Stomach smooth muscle (tissue), 2 donors: Measurements from ENCODE around the gene SLC7A6.

Source experiments
- H3K27ac ChIP-seq: one replicate; pipeline ENCODE4 v1.7.0; 2013; ENCODE audit warnings: mild to moderate bottlenecking, low read length, inconsistent platforms
- H3K27me3 ChIP-seq, 2 donors: one replicate each; pipeline ENCODE4 v1.7.0; 2013; ENCODE audit warnings: low read length in 2 of 2; ENCODE audit not compliant: insufficient read depth in 2 of 2, control insufficient read depth in 1 of 2
- H3K36me3 ChIP-seq, 2 donors: one replicate each; pipeline ENCODE4 v1.7.0; 2013; ENCODE audit warnings: low read length in 2 of 2; ENCODE audit not compliant: control insufficient read depth in 2 of 2, insufficient read depth in 2 of 2
- H3K4me1 ChIP-seq: one replicate; pipeline ENCODE4 v1.7.0; 2013; ENCODE audit warnings: low read length; ENCODE audit not compliant: control insufficient read depth, insufficient read depth
- H3K4me3 ChIP-seq, 2 donors: one replicate each; pipeline ENCODE4 v1.7.0; 2013; ENCODE audit warnings: low read length in 2 of 2
- H3K9ac ChIP-seq, 2 donors: one replicate each; pipeline ENCODE4 v1.7.0; 2013; ENCODE audit warnings: low read length in 2 of 2, mild to moderate bottlenecking in 1 of 2
- H3K9me3 ChIP-seq, 2 donors: one replicate each; pipeline ENCODE4 v1.7.0; 2013; ENCODE audit warnings: low read length in 2 of 2; ENCODE audit not compliant: control insufficient read depth in 2 of 2
- donor health status: healthy.
- donor health status: Pancreatic carcinoma.

SLC7A6 gene

GRCh38 chr16:68332411-68333121, 68.2 kb downstream of the SLC7A6 start:
- H3K27ac ChIP-seq: no peak overlapping the region

GRCh38 chr16:68335175-68335574, 70.8 kb downstream of the SLC7A6 start:
- Histone ChIP-seq H3K4me3 (no peak overlapping the region), H3K9me3 (no peaks in the 10 kb centered on the region), H3K27me3 (no peaks in the 10 kb centered on the region), H3K4me1 (no peaks in the 10 kb centered on the region), H3K27ac (no peak overlapping the region), H3K36me3 (peaks cover 22 to 32% of the 10 kb centered on the region in 2 donors), H3K9ac (no peak overlapping the region)

More at GRCh38 chr16:68332411-68333121, 68.2 kb downstream of the SLC7A6 start:
- Histone ChIP-seq H3K4me3 (no peak overlapping the region), H3K27me3 (no peaks in the 10 kb centered on the region), H3K36me3 (peaks cover 6 to 10% of the 10 kb centered on the region in 2 donors), H3K9me3 (no peaks in the 10 kb centered on the region), H3K4me1 (no peaks in the 10 kb centered on the region), H3K9ac (peak overlapping the region in 1 of 2 donors; percentile 29)

- no peak overlapping the region for H3K9ac ChIP-seq
- no peaks in the 10 kb centered on the region for H3K27me3 ChIP-seq
- no peaks in the 10 kb centered on the region for H3K9me3 ChIP-seq
- no peak overlapping the region for H3K4me3 ChIP-seq
- H3K36me3 ChIP-seq: peaks cover 30 to 51% of the 10 kb centered on the region in 2 donors
- H3K27ac ChIP-seq: no peak overlapping the region
- H3K4me1 ChIP-seq: no peaks in the 10 kb centered on the region
Measured at GRCh38 chr16:68338326-68339119, 74.2 kb downstream of the SLC7A6 start.

GRCh38 chr16:68339214-68339613, 74.9 kb downstream of the SLC7A6 start:
- Histone ChIP-seq H3K27me3 (no peaks in the 10 kb centered on the region), H3K27ac (no peak overlapping the region), H3K9me3 (no peaks in the 10 kb centered on the region), H3K4me3 (no peak overlapping the region), H3K9ac (no peak overlapping the region), H3K36me3 (peaks cover 35 to 56% of the 10 kb centered on the region in 2 donors), H3K4me1 (no peaks in the 10 kb centered on the region)

- Histone ChIP-seq H3K36me3 (peaks cover 35 to 72% of the 10 kb centered on the region in 2 donors), H3K27ac (no peak overlapping the region), H3K27me3 (no peaks in the 10 kb centered on the region), H3K4me1 (no peaks in the 10 kb centered on the region), H3K9me3 (no peaks in the 10 kb centered on the region), H3K9ac (no peak overlapping the region), H3K4me3 (no peak overlapping the region)
Measured at GRCh38 chr16:68342620-68343019, 78.3 kb downstream of the SLC7A6 start.

GRCh38 chr16:68343137-68343536, 78.8 kb downstream of the SLC7A6 start:
- Histone ChIP-seq H3K9ac (no peak overlapping the region), H3K27me3 (no peaks in the 10 kb centered on the region), H3K9me3 (no peaks in the 10 kb centered on the region), H3K4me1 (no peaks in the 10 kb centered on the region), H3K4me3 (no peak overlapping the region), H3K36me3 (peaks cover 37 to 67% of the 10 kb centered on the region in 2 donors), H3K27ac (no peak overlapping the region)

GRCh38 chr16:68344252-68344651, 79.9 kb downstream of the SLC7A6 start:
- H3K36me3 ChIP-seq: peaks cover 44 to 63% of the 10 kb centered on the region in 2 donors

GRCh38 chr16:68345351-68345810, 81.1 kb downstream of the SLC7A6 start:
- H3K27ac ChIP-seq: no peak overlapping the region
- H3K36me3 ChIP-seq: peaks cover 38 to 55% of the 10 kb centered on the region in 2 donors
- H3K4me1 ChIP-seq: no peaks in the 10 kb centered on the region
- H3K9me3 ChIP-seq: no peaks in the 10 kb centered on the region
- no peak overlapping the region for H3K9ac ChIP-seq
- H3K27me3 ChIP-seq: no peaks in the 10 kb centered on the region
- H3K4me3 ChIP-seq: no peak overlapping the region

More at GRCh38 chr16:68344252-68344651, 79.9 kb downstream of the SLC7A6 start:
- H3K4me3 ChIP-seq: no peak overlapping the region
- no peaks in the 10 kb centered on the region for H3K27me3 ChIP-seq
- H3K9ac ChIP-seq: no peak overlapping the region
- no peaks in the 10 kb centered on the region for H3K4me1 ChIP-seq
- H3K9me3 ChIP-seq: no peaks in the 10 kb centered on the region
- no peak overlapping the region for H3K27ac ChIP-seq

- peaks cover 34 to 54% of the 10 kb centered on the region in 2 donors for H3K36me3 ChIP-seq
- H3K27ac ChIP-seq: no peak overlapping the region
- H3K4me3 ChIP-seq: no peak overlapping the region
- H3K9ac ChIP-seq: no peak overlapping the region
- no peaks in the 10 kb centered on the region for H3K9me3 ChIP-seq
- H3K27me3 ChIP-seq: no peaks in the 10 kb centered on the region
- H3K4me1 ChIP-seq: no peaks in the 10 kb centered on the region
Measured at GRCh38 chr16:68345958-68346635, 81.8 kb downstream of the SLC7A6 start.

- Histone ChIP-seq H3K27me3 (no peaks in the 10 kb centered on the region), H3K4me1 (peaks cover 2% of the 10 kb centered on the region), H3K36me3 (peaks cover 42 to 56% of the 10 kb centered on the region in 2 donors), H3K9ac (no peak overlapping the region), H3K4me3 (no peak overlapping the region), H3K9me3 (no peaks in the 10 kb centered on the region), H3K27ac (no peak overlapping the region)
Measured at GRCh38 chr16:68346892-68347480, 82.7 kb downstream of the SLC7A6 start.
